Muscle of leg (tissue), 11 donors: ENCODE data around the gene SCYGR6. TPM values are rescaled to one million over a fixed set of nuclear protein-coding genes. Genes with fewer than 3 reads are reported as not detected.

Source experiments
- DNase-seq: peaks from one replicate; pipeline ENCODE4 v3.0.0; 2013
- H3K27ac ChIP-seq: one replicate; pipeline ENCODE4 v1.5.1; 2013; ENCODE audit warnings: mild to moderate bottlenecking, low read length, control low read depth
- H3K27me3 ChIP-seq: one replicate; pipeline ENCODE4 v1.6.1; 2013; ENCODE audit warnings: low read length; ENCODE audit not compliant: control insufficient read depth, insufficient read depth
- H3K36me3 ChIP-seq: one replicate; pipeline ENCODE4 v1.6.1; 2013; ENCODE audit warnings: low read length; ENCODE audit not compliant: control insufficient read depth, insufficient read depth
- H3K4me1 ChIP-seq: one replicate; pipeline ENCODE4 v1.6.1; 2013; ENCODE audit warnings: low read length; ENCODE audit not compliant: control insufficient read depth, insufficient read depth
- H3K4me3 ChIP-seq: one replicate; pipeline ENCODE4 v1.5.1; 2013; ENCODE audit warnings: low read length, control low read depth
- H3K9me3 ChIP-seq: replicated peaks from 2 replicates; pipeline ENCODE4 v1.6.1; 2013; ENCODE audit warnings: low read depth, low read length; ENCODE audit not compliant: control insufficient read depth
- WGBS: methylation state at CpG from one replicate; pipeline ENCODE4 v1.1.5; 2013; ENCODE audit warnings: missing lambda C conversion rate; ENCODE audit not compliant: insufficient coverage; 5-methylcytosine and 5-hydroxymethylcytosine counted together
- polyA plus RNA-seq, 8 donors: library from polyadenylated mRNA; unstranded; fragments of 120-200 nt; gene quantifications; one replicate each; pipeline versions ENCODE4 v1.2.1 to v1.2.3, GENCODE V29; 2013; ENCODE audit warnings: inconsistent platforms in 1 of 8, low replicate concordance in 1 of 8; ENCODE audit not compliant: insufficient read length in 8 of 8, insufficient read depth in 1 of 8
- total RNA-seq: library from RNA; stranded (reverse); fragments of 120-200 nt; gene quantifications from one replicate; pipeline ENCODE4 v1.2.4, GENCODE V29; 2013

Gene SCYGR6
- total and polyA plus RNA-seq, 9 donors = not detected

GRCh38 chr2:227677928-227678327 is 46.6 kb downstream of the SCYGR6 start:
- Histone ChIP-seq H3K27ac (no peak overlapping the region), H3K27me3 (no peaks in the 10 kb centered on the region), H3K36me3 (no peaks in the 10 kb centered on the region), H3K4me3 (no peak overlapping the region), H3K4me1 (no peaks in the 10 kb centered on the region), H3K9me3 (no peaks in the 10 kb centered on the region)
- no peak for DNase-seq
- WGBS = no CpG with 5 or more reads among the region's 3 CpGs

DNA sequence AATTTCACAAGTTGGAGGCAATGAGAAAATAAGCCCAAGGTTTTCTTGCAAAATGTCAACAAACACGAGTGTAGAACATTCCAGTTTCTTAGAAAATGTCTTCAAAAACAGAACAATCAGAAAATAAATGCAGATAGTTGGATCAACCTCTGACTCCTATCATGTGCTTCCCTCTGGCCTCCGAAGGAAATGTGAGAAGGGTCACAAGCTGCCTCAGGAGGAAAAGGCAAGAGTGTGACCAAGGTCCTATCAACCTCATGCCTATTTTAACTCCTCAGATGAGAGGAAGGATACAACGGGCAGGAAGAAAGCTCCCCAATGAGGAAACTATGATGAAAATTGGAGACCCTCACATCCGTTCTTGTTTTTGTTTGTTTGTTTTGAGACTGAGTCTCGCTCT is 50.1 kb downstream of the SCYGR6 start:
- 79% methylated on average over 2 of the region's 5 CpGs for WGBS
- H3K9me3 ChIP-seq = no peaks in the 10 kb centered on the region
- H3K36me3 ChIP-seq = no peaks in the 10 kb centered on the region
- no peaks in the 10 kb centered on the region for H3K27me3 ChIP-seq
- no peak overlapping the region for H3K27ac ChIP-seq
- H3K4me1 ChIP-seq = no peaks in the 10 kb centered on the region
- no peak overlapping the region for H3K4me3 ChIP-seq
- DNase-seq = no peak

Other genes with a start within 250 kb of the SCYGR6 start
- gene SCYGR2, start 125.9 kb downstream of the SCYGR6 start, total RNA-seq = not detected
- gene SCYGR2, start 125.9 kb downstream of the SCYGR6 start, polyA plus RNA-seq = not detected
- not detected for gene SCYGR3, start 109.9 kb downstream of the SCYGR6 start, total RNA-seq
- gene SCYGR3, start 109.9 kb downstream of the SCYGR6 start, polyA plus RNA-seq = not detected
- not detected for gene SCYGR4, start 107.3 kb downstream of the SCYGR6 start, total RNA-seq
- not detected for gene SCYGR4, start 107.3 kb downstream of the SCYGR6 start, polyA plus RNA-seq
- gene SCYGR5, start 58.0 kb downstream of the SCYGR6 start, total RNA-seq = not detected
- gene SCYGR5, start 58.0 kb downstream of the SCYGR6 start, polyA plus RNA-seq = not detected
- 1.2 TPM for gene SLC19A3, start 6.7 kb downstream of the SCYGR6 start, total RNA-seq
- 1 to 10 TPM in 4 of 8 donors, under 1 TPM in 4; 0.64 to 5.1 (median 0.94) TPM for gene SLC19A3, start 6.7 kb downstream of the SCYGR6 start, polyA plus RNA-seq
- not detected for gene SCYGR7, start 3.6 kb upstream of the SCYGR6 start, total RNA-seq
- gene SCYGR7, start 3.6 kb upstream of the SCYGR6 start, polyA plus RNA-seq = not detected
- gene SCYGR8, start 21.1 kb upstream of the SCYGR6 start, total RNA-seq = not detected
- gene SCYGR8, start 21.1 kb upstream of the SCYGR6 start, polyA plus RNA-seq = not detected
- gene CCL20, start 89.1 kb upstream of the SCYGR6 start, total RNA-seq = 0.27 TPM
- gene CCL20, start 89.1 kb upstream of the SCYGR6 start, polyA plus RNA-seq = 1 to 10 TPM in 7 of 8 donors, under 1 TPM in 1; 0.61 to 6.3 (median 2.3) TPM
- not detected for gene DAW1, start 146.9 kb upstream of the SCYGR6 start, total RNA-seq
- under 1 TPM in 4 of 8 donors, not detected in 4; 0.05 to 0.36 (median 0.09) TPM for gene DAW1, start 146.9 kb upstream of the SCYGR6 start, polyA plus RNA-seq